ENCODE data around the gene LRCH1.

Gene LRCH1

DNA sequence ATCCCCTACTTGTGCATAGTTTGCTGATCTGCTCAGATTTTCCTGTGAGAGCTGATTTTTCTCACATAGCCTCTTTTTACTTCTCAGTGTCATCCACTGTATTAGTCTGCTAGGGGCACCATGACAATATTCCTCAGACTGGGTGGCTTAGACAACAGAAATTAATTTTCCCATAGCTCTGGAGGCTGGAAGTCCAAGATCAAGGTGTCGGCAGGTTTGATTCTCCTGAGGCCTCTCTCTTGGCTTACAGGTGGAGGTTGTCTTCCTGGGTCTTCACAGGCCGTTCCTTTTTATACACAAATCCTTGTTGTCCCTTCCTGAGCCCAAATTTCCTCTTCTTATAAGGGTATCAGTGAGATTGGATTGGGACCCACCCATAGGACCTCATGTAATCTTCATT, 9.2 kb downstream of the LRCH1 start:
- no peak for DNase-seq (ENCODE audit: low read depth in 2 of 2)

DNA sequence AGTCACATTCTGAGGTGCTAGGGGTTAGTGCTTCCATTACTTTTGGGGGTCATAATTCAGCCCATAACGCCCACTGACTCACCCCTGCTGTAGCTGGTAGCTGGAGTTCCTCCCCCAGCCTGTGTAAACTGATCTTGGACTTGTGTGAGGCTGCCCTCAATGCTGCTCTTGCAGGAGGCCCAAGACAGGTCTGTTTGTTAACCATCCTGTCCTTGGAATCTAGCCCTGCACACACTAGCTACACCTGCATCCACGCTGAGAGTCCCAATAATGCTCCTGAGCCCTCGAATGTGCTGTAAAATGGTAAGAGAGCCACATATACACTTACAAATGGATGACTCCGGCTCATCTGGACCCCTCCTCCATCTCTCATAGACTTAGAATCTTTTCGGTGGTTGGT, 9.6 kb downstream of the LRCH1 start:
- no peak for DNase-seq (ENCODE audit: low read depth in 2 of 2)

DNA sequence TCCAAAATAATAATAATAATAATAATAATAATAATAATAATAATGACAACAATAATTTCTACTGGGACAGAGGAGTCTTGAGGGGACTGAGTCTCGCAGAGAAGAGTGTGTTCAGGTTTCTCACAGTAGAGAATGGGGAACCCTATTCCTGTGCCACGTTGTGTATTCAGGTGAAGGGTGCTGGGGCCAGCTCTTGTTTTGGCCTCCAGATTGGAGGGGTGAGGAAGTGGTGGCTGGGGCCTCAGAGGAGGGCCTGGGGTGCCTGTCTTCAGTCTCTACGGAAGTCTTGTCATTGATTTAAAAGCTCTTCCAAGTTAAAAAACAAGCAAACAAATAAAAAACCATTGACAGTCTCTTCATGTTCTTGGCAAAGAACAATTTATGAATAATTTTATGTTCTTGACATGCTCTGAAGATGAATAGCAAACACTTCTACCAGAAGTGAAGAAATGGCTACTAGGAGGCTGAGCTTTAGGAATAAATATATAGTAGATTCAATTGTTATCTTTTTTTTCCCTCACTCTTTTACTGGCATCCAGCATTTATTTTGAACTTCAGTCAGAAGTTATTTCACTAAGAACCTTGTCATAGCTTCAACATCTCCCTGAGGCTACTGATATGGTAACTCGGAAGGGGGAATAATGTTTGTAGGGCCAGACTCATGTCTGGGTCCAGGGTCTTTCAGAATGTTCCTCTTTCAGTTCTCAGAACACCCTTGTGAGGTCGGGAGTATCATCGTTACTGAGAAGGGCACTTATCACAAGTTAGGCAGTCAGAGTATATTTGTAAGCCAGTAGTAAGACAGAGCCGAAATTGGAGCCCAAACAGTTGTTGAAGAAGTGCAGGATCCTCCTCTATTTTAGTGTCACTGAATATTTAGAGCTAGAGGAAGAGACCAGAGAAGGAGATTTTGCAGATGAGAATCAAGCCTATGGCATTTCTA, 13.1 kb downstream of the LRCH1 start:
- no peak for DNase-seq (ENCODE audit: low read depth in 2 of 2)

DNA sequence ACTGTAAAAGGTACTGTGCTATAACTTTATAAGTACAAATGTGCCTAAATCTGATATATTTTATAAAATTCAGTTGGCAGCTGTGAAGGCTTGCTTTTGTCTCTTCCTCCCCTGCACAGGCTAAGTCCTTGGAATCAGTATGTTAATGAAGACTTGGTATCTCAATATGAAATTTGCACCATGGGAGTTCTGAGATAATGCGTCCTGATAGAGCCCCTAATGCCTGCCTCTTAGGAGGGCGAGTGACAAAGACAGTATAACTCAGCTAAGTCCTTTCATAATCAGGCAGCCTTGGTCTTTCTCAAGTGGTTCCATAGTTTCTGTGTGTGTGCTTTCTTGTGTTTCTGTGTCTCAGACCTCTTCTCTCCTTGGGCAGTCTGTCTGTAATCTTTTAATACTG, 14.7 kb downstream of the LRCH1 start:
- DNase-seq (ENCODE audit: low read depth in 2 of 2): no peak

DNA sequence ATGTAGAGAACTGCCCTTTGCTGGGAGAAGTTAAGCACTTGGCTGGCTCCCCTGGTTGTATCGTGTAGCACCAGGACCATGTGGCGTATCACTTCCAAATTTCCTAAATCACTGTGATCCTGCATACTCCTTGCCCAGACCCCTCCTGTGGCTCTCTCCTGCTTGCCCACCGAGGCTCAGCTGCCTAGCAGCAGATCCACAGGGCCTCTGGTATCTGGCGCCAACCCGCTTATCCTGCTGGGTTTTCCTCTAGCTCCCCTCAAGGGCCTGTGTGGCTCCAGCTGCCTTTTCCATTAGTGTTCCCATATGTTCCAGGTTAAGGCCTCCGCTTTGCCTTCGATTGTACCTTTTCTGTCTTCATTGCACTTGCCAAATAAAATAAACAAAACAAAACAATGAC, 16.5 kb downstream of the LRCH1 start:
- no peak for DNase-seq (ENCODE audit: low read depth in 2 of 2)

DNA sequence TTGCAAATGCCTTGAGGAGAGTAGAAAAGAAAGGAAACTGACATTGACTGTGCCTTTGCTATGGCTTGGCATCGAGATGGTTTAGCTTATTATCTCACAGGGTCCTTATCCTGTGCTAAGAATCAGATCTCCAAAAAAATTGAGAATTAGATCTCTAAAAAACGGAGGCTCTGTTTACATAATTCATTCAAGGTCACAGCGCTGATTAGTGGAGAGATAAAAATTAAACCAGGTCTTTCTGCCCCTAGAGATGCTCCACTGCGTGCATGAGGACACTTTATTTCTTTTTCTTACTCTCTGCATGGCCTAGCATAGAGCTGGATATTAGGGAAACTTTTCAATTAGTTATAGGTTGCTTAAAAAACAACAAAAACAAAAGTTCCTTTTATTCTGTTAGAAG, 17.3 kb downstream of the LRCH1 start:
- DNase-seq (ENCODE audit: low read depth in 2 of 2): no peak

DNA sequence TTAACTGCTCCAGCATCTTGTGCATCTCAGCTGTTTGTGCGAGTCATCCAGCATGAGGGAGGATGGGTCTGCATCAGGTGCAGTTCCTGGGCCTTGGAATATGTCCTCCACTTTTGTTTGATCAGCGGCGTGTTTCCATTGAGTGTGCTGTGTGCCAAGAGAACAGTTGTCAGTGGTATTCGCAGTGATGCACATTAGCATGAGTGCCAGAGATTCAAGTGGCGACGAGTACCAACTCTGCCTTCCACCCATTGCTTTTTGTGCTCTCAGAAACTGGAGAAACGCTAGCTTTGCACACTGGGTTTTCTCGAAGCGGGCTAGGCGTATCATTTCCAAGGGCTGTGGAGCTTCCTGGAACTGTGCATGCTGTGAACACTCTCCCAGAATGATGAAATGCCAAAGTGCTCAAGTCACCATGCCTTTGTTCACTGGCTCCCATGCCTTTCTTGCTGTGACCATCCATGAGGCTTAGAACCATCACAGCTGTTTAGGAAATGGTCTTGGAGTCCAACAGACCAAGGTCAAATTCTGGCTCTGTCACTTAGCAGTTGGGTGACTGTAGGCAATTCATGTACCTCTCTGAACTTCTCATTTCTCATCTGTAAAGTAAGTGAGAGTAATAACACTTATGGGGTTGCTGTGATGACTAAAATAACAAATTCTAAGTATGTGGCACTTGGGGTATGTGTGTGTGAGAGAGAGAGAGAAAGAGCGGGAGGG, 18.4 kb downstream of the LRCH1 start:
- no peak for DNase-seq (ENCODE audit: low read depth in 2 of 2)

DNA sequence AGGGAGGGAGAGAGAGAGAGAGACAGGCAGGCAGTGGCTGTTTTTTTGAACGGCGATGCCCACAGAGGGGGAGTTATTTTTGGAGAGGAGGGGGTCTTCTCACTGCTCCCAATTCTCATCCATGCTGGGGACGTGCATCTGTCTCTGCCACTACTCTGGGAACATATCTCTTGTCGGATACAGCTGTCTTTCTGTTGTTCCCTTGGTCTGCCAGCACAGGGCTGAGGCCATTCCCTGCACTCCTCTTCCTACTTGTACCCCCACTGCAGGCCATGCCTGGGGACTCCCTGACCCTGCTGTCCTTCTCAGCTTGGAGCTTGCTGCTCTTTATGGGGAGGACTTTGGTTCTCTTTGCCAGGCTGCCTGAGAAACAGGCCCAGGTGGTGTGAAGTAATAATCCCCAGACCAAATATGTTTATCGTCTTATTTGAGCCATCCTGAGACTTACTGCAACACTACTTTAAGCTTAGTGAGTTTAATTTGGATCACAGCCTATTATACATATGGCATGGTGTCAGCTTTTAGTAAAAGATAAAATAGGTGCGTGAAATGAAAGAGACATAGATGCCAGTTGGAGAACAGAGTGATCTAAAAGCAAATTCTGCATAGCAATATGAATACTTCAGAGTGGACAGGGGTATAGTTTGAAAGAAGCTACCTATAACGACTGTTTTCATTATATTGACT, 19.1 kb downstream of the LRCH1 start:
- DNase-seq (ENCODE audit: low read depth in 2 of 2): no peak

DNA sequence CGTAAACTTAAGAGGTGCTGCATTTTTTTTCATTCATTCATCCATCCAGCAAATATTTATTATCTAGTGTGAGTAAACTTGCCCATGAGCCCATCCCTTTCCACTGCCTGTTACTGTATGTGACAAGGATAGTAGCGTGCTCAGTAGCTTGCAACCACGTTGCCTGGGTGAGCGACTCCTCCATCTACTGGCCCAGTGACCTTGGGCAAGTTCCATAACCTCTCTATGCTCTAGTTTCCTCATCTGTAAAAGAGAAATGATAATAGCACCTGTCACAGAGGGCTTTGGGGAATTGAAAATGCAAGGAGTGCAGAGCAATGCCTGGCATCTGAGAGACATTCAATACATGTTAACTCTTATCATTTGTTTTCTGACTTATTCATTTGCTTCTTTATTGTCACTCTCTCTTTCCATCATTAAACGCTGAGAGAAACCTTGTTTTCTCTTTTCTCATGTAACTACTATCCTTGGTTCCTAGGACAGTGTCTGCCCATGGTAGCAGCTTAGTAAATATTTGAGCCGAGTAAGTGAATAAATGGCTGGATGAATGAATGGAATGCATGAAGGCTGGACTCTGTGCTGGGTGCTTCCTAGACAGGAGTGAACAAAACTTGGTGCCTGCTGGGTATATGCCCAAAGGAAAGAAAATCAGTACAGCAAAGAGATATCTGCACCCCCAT, 19.9 kb downstream of the LRCH1 start:
- DNase-seq (ENCODE audit: low read depth in 2 of 2): no peak

DNA sequence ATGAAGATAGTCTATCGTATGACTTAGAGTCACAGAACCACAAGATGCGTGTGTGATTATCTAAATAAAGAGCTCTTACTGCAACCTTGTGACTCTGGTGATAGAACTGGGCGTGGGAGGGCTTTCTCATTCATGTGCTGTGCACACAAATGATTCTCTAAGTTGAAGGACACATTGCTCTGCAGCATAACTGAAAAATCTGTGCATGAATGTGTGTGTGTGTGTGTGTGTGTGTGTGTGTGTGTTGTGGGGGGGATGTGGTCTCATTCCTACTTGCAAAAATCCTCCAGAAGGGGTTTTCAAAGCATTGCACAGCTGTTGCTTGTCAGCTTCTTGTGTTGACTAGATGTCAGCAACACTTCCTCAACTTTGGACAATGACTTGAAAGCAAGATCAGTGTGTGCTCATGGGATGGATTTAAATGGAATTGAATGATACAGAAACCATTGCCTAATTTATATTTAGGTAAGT, 22.4 kb downstream of the LRCH1 start:
- DNase-seq (ENCODE audit: low read depth in 2 of 2): no peak

DNA sequence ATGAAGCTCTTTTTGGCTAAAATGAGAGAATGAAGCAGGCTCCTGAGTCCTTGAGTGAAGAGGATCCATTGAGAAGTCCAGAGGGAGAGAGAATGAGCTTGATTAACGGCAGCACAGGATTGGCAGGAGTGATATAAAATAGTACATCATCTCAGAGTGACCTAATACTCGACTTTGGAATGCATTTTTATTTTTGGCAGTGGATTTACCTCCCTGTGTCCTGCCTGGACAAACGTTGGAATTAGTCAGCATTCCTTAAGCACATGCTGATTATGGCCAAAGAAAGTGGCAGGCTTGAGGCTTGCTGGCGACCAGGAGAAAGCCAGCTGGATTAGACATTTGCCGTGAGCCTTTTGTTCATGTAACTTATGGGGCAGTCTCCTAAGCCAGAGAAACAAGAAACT, 22.9 kb downstream of the LRCH1 start:
- DNase-seq (ENCODE audit: low read depth in 2 of 2): peak in 1 of 2 experiments; percentile 62

DNA sequence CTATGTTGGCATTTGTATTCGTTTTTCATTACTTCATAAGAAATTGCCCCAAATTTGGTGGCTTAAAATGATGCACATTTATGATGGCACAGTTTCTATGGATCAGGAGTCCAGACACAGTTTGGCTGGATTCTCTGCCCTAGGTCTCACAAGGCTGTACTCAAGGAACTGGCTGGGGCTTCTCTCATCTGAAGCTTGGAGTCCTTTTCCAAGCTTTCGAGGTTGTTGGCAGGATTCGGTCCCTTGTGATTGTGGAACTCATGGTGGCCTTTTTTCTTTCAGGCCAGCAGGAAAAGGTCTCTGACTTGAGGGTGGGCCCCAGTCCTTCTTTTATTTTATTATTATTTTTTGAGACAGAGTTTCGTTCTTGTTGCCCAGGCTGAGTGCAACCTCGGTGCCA, 23.8 kb downstream of the LRCH1 start:
- DNase-seq (ENCODE audit: low read depth in 2 of 2): no peak

DNA sequence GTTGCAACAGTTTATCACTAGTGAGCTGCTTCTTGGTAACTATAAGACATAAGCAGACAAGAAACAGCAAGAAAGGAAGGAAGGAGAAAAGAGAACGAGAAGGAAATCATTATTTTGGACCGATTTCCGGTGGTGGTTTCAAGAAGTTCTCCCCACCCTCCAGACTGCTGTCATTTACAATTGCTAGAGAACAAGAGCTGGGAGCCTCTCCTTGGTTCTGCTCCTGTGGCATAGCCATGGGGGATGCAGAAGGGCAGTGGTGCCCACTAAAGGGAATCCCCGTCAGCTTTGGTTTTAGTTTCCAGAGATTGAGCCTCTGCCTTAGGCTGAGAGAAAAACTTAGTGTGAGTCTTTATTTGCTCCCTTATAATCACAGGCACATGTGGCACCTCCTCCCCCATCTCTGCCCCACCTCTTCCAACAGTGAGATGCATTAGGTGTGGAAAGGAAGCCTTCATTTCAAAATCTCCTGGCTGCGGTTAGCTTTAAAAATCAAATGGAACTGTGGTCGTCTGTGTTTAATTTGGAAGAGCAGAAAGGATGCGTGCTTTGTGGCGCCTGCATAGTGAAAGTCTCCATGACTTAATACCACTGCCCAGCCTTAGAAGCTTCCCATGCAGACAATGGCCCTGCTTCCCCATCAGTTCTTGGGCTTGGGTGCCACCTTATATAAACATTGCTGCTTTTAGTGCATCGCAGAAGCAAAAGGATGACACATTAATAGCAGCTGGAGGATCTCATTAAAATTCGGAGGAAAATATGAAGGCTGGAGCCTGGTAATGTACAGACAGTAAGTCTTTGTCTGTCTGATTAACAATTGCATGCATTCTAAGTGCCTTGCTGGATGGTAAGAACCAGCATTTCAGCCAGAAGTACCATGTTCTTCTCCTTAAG, 25.0 kb downstream of the LRCH1 start:
- peak; percentile 77 to 79 for DNase-seq (ENCODE audit: low read depth in 2 of 2)

DNA sequence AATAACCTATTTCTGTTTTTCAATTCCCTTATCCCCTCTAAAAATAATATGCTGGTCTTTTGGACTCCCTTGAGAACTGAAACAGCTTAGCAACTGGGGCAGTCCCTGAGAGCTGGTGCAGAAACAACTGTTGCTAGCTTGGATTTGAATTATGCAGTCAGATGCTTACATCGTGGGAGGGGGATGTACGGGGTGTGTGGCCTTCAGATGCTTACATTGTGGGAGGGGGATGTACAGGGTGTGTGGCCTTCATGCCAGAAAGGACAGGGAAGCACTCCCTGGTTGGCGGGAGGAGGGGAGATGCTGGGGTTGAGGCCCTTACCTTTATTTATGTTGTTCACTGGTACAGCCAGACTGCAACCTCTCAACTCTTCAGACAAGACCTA, 25.6 kb downstream of the LRCH1 start:
- DNase-seq (ENCODE audit: low read depth in 2 of 2): no peak

DNA sequence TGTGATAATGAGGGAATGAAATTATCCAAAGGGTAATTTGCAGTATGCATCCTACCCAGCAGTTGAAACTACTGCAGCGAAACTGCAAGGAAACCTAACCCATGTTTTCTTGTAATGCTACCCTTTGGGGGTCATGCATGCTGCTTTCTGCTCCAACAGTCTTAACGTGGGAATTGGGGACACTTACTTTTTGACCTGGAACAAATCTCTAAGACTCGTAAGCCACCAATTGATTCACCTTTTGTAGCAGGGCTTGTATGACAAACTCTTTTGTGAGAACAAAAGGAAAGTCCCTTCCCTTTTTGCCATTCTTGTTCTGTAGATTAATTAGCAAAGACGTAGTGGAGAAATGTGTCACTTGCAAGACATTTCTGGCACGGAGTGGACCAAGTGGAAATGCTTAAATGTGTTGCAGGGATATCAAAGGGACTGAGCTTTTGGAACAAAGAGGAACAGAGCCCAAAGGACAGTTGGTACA, 27.4 kb downstream of the LRCH1 start:
- DNase-seq (ENCODE audit: low read depth in 2 of 2): no peak

DNA sequence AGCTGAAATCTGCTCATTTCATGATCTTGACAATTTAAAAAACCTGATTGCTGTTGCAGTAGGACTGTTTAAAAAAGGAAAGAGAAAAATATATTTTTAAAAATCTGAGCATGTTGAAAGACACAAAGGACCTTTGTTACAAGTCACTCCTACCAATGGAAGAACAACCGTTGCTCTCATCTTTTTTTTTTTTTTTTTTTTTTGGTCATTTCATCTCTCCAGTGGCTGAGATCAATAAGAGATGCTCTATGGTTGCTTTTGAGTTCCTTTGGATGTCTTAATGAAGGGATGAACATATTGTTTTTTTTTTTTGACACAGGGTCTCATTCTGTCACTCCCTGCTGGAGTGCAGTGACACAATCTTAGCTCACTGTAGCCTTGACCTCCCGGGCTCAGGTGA, 29.2 kb downstream of the LRCH1 start:
- no peak for DNase-seq (ENCODE audit: low read depth in 2 of 2)

DNA sequence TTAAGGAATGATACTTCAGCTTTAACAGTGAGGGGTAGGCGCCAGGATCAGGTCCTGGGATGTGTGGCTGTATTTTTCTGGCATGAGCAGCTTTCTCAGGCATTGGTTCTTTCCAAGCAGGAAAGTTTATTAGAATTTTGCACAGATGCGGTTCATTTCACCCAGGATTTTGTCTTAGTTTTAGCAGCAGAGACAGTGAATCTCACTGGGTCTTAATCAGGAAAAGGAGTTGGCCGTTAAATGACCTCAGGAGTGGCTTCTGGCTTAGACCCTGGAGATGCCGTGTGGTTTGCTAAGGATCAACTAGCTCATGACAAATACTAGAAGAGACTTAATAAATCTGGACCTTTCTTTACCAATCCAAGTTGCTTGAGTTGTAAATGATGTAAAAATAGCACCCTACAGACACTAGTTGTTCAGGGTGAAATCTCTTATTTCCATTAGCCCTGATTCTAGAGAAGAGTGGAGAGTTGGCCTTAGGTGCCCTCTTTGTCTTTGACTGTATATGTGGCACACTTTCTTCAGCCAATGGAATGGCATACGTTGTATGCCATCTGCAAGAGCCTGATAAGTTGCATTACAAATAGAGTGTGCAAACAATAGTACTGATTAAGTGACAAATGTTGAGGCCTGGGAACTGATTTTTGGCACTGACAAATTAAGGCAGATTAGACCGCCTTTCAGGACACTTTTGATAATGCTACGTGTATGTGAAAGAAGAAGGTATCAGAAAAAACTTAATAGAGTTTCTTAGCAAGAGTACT, 34.0 kb downstream of the LRCH1 start:
- no peak for DNase-seq (ENCODE audit: low read depth in 2 of 2)

DNA sequence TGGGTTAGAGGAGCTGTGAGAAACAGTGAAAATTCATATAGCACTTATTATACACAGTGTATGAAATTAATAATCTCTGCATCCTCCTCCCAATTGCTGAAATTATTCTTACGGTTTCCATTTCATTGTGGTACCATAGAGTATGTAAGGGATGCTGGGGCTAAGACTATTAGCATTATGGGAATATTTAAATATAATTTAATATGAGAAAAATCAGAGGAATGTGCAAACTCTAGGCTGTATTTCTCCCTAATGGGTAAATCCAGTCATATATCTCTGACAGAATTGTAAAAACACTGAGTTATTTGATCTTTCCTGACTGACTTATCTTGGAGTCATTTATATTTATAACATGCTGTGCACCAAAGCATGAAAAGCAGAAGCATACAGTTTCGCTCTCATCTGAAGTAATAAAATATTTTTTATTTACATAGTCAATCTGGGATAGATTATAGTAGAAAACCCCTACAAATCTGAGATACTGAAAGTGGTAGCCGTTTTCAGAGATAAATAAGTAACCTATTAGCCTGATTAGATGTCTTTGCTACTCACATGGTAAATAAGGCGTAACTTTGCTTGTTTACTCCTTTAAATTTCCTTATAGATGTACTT, 34.9 kb downstream of the LRCH1 start:
- no peak for DNase-seq (ENCODE audit: low read depth in 2 of 2)

DNA sequence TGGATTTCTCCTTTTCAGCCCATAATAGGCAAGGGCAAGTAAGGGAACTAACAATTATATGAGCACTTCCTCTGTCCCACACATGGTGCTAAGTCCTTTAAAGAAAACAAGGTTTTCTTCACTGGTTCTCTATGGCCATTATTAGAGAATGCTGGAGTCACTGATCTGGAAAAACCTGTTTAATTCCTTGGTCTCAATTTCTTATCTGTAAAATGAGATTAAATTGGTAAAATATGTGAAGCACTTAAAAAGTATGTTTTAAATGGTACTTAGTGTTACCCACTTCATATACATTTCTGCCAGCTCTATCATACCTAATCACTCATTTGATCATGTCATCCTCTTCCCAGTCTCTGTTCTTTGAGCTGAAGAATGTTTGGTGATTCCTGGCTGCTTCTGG, 39.4 kb downstream of the LRCH1 start:
- no peak for DNase-seq (ENCODE audit: low read depth in 2 of 2)

DNA sequence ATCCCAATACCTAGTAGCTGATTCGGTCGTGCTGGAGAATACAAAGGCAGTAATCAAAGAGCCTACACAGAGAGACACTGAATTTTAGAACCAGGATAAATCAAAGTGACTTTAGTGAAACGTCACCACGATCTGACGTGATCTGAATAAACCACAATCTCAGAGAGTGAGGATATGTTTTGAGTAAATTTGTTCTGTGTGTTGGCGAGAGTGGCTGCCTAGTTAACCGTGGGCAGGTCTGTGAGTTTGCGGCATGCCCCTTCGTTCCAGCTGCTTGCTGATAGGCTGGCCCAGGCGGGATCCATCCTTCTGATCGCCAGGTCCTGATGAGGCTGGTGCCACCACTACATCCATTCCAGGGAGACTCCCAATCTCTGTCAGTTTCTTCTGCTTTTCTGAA, 40.4 kb downstream of the LRCH1 start:
- no peak for DNase-seq (ENCODE audit: low read depth in 2 of 2)

All from fibroblast of skin of left biceps (primary cell).